ENCODE results near the gene ZDHHC14. TPM values are rescaled to one million over a fixed set of nuclear protein-coding genes. Genes with fewer than 3 reads are reported as not detected.
"Not testable (repeated sequence)": the region's sequence is repeated elsewhere in the genome, so short reads cannot be mapped to it uniquely, and the experiment has no call there.

ZDHHC14 gene
- total and polyA plus RNA-seq, 7 donors, result 2.4 to 12.6 (median 9.6) TPM

DNA sequence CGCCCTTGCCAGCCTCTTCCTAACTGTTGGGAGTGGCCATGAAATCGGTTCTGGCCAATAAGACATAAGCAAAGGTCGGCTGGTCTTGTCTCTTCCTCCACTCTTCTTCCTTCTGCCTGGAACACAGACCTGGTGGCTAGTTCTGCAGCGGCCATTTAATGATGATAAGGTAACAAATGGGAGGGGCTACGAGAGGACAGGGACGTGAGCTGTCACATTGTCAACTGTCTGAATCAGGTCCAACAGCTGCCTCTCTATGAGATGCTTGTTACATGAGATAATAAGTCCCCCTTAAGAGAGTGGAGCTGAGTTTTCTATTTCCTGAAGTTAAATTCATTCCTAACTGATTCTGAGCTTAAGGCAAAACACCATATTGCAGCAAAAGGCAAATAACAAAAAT lies 45.2 kb upstream of the ZDHHC14 start:
- Histone ChIP-seq H3K9me3 (no peaks in the 10 kb centered on the region), H3K27me3 (peaks cover 0 to 9% (median 3%) of the 10 kb centered on the region in 3 donors), H3K4me3 (no peak overlapping the region), H3K4me1 (no peaks in the 10 kb centered on the region), H3K27ac (no peak overlapping the region), H3K36me3 (no peaks in the 10 kb centered on the region)
- DNase-seq, result no peak
- WGBS, 2 donors, result 35 to 65% methylated on average over 6 of the region's 6 CpGs
- no peak for TF ChIP-seq EP300 (IDR thresholded peaks at IDR 0.05)
- intact Hi-C loops (cut with DNase I), result no loop called here

DNA sequence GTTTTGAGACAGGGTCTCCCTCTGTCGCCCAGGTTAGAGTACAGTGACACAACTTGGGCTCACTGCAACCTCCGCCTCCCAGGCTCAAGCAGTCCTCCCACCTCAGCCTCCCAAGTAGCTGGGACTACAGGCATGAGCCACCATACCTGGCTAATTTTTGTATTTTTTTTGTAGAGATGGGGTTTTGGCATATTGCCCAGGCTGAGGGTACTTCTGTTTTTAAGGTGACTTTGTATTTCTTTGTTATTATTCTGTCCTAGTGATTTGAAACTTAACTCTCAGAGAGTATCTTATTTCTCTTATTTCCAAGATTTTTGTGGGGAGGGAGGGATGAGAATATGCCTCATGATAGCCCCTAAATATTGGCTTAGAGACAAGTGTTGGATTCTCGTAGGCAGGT lies 43.7 kb upstream of the ZDHHC14 start:
- intact Hi-C loops (cut with DNase I); H3K36me3 ChIP-seq; H3K4me1 ChIP-seq; DNase-seq; H3K27ac ChIP-seq; H3K9me3 ChIP-seq; H3K27me3 ChIP-seq; H3K4me3 ChIP-seq: not testable (repeated sequence)
- WGBS, 2 donors, result 83 to 89% methylated on average over 3 of the region's 3 CpGs

DNA sequence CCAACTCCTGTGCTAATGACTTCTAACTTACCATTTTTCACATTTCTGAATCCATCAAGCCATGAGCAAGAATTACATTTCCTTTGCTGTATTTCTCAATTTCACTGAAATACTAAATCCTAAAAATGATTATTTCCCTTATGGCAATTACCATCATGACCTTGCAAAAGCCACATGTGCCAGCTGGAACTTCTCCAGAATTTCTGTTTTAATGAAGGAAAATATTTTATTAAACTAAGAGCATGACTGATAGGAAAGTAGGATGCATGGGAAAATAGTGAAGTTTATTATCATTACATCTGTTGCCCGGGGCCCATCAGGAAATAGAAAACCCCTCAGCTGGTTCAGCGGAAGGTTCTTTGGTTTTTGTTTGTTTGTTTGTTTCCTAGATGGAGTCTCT lies 43.2 kb upstream of the ZDHHC14 start:
- intact Hi-C loops (cut with DNase I), result no loop called here
- no peak overlapping the region for H3K27ac ChIP-seq
- no peak for DNase-seq
- TF ChIP-seq, protein P1, sequence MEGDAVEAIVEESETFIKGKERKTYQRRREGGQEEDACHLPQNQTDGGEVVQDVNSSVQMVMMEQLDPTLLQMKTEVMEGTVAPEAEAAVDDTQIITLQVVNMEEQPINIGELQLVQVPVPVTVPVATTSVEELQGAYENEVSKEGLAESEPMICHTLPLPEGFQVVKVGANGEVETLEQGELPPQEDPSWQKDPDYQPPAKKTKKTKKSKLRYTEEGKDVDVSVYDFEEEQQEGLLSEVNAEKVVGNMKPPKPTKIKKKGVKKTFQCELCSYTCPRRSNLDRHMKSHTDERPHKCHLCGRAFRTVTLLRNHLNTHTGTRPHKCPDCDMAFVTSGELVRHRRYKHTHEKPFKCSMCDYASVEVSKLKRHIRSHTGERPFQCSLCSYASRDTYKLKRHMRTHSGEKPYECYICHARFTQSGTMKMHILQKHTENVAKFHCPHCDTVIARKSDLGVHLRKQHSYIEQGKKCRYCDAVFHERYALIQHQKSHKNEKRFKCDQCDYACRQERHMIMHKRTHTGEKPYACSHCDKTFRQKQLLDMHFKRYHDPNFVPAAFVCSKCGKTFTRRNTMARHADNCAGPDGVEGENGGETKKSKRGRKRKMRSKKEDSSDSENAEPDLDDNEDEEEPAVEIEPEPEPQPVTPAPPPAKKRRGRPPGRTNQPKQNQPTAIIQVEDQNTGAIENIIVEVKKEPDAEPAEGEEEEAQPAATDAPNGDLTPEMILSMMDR (IDR thresholded peaks at IDR 0.05), result no peak
- TF ChIP-seq POLR2A (IDR thresholded peaks at IDR 0.05) (no peak), POLR2AphosphoS5 (IDR thresholded peaks at IDR 0.05) (no peak), EP300 (IDR thresholded peaks at IDR 0.05) (no peak)
- no peak overlapping the region for H3K4me3 ChIP-seq
- no peaks in the 10 kb centered on the region for H3K36me3 ChIP-seq
- H3K4me1 ChIP-seq, result no peaks in the 10 kb centered on the region
- peaks cover 0 to 9% (median 3%) of the 10 kb centered on the region in 3 donors for H3K27me3 ChIP-seq
- H3K9me3 ChIP-seq, result no peaks in the 10 kb centered on the region
- WGBS, 2 donors, result 67 to 83% methylated on average over 2 of the region's 2 CpGs

DNA sequence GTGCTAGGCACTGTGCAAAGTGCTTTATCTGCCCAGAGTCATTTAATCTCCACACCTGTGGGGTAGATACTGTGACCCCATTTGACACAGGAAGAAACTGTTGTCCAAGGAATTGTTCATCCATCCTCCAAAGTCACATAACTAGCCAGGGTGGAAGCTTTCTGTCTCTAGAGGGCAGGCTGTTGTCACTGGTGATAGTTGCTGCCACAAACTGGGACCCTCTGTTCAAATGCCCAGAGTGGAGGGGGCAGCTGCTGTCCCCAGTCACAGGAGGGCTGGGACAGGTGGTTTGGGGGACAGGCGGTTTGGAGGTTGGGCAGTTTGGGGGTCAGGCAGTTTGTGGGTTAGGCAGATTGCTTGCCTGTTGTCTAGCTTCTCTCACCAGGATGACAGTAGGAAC lies 41.6 kb upstream of the ZDHHC14 start:
- no peak for DNase-seq
- 86 to 88% methylated on average over 1 of the region's 1 CpG for WGBS, 2 donors
- no peaks in the 10 kb centered on the region for H3K36me3 ChIP-seq
- H3K4me3 ChIP-seq, result no peak overlapping the region
- no peak overlapping the region for H3K27ac ChIP-seq
- H3K9me3 ChIP-seq, result no peaks in the 10 kb centered on the region
- TF ChIP-seq POLR2AphosphoS5 (IDR thresholded peaks at IDR 0.05) (no peak), EP300 (IDR thresholded peaks at IDR 0.05) (no peak), POLR2A (IDR thresholded peaks at IDR 0.05) (no peak)
- TF ChIP-seq, protein P1 (IDR thresholded peaks at IDR 0.05), result no peak
- no peaks in the 10 kb centered on the region for H3K27me3 ChIP-seq
- no peaks in the 10 kb centered on the region for H3K4me1 ChIP-seq
- intact Hi-C loops (cut with DNase I), result no loop called here

GRCh38 chr6:157343732-157344131 lies 37.3 kb upstream of the ZDHHC14 start:
- Histone ChIP-seq H3K9me3 (no peaks in the 10 kb centered on the region), H3K27me3 (no peaks in the 10 kb centered on the region), H3K4me3 (no peak overlapping the region), H3K4me1 (no peaks in the 10 kb centered on the region), H3K36me3 (no peaks in the 10 kb centered on the region), H3K27ac (no peak overlapping the region)
- 59 to 75% methylated on average over 4 of the region's 4 CpGs for WGBS, 2 donors
- DNase-seq, result no peak
- intact Hi-C loops (cut with DNase I), result no loop called here
- TF ChIP-seq POLR2AphosphoS5 (IDR thresholded peaks at IDR 0.05) (no peak), EP300 (IDR thresholded peaks at IDR 0.05) (no peak), POLR2A (IDR thresholded peaks at IDR 0.05) (no peak)
- TF ChIP-seq, protein P1 (IDR thresholded peaks at IDR 0.05), result no peak

DNA sequence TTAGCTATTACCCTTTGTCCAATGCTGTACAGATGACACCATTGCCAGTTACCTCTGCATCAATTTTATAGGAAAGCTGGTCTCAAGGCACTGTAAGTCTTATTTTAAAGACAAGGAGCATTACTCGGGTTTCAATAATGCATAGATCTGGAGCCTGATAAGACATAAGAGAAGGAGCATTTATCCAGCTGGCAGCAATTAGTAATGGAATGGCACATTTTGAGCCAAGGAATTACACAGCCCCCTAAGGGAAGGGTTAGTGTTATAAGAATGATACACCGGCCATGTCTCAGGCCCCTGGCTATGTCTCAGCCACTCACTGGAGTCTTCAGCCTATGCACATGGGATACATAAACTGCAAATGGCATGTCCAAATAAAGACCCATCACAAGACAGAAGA lies 34.6 kb upstream of the ZDHHC14 start:
- no peaks in the 10 kb centered on the region for H3K27me3 ChIP-seq
- 90 to 96% methylated on average over 2 of the region's 2 CpGs for WGBS, 2 donors
- no peak overlapping the region for H3K27ac ChIP-seq
- no peaks in the 10 kb centered on the region for H3K36me3 ChIP-seq
- H3K4me3 ChIP-seq, result no peak overlapping the region
- intact Hi-C loops (cut with DNase I), result no loop called here
- TF ChIP-seq, protein P1 (IDR thresholded peaks at IDR 0.05), result no peak
- TF ChIP-seq POLR2AphosphoS5 (IDR thresholded peaks at IDR 0.05) (no peak), EP300 (IDR thresholded peaks at IDR 0.05) (no peak), POLR2A (IDR thresholded peaks at IDR 0.05) (no peak)
- peaks cover 0 to 4% (median 0%) of the 10 kb centered on the region in 4 donors for H3K9me3 ChIP-seq
- no peaks in the 10 kb centered on the region for H3K4me1 ChIP-seq
- no peak for DNase-seq
